HEK293T (cell line): ENCODE results near the gene SP100.

Experiments used
- CTCF ChIA-PET: fragments of 350-600 bp; formaldehyde crosslinking; extraction: SDS; loops from one replicate; lab custom pipeline; 2021; ENCODE audit warnings: antibody characterized with exemption, inconsistent platforms; lab: Yijun Ruan, JAX
- POLR2A ChIA-PET: fragments of 350-600 bp; formaldehyde crosslinking; extraction: SDS; loops from one replicate; lab custom pipeline; 2020; ENCODE audit warnings: antibody characterized with exemption, inconsistent platforms; lab: Yijun Ruan, JAX
- DNase-seq: peaks from one replicate; pipeline ENCODE4 v3.0.0; 2012; ENCODE audit warnings: mixed read lengths; ENCODE audit errors: extremely low spot score
- ARNT ChIP-seq: fragments of 450-650 bp; IDR thresholded peaks from 2 replicates; pipeline ENCODE4 v1.6.1; 2017; ENCODE audit warnings: mild to moderate bottlenecking
- BHLHE40 ChIP-seq: fragments of 450-650 bp; IDR thresholded peaks from 2 replicates; pipeline ENCODE4 v1.6.1; 2016; ENCODE audit warnings: mild to moderate bottlenecking, moderate library complexity, borderline replicate concordance
- CTBP1 ChIP-seq: fragments of 450-650 bp; IDR thresholded peaks from 2 replicates; pipeline ENCODE4 v1.6.1; 2016; ENCODE audit warnings: borderline replicate concordance
- ELF4 ChIP-seq: fragments of 450-650 bp; IDR thresholded peaks from 2 replicates; pipeline ENCODE4 v1.6.1; 2017; ENCODE audit warnings: antibody characterized with exemption
- FOXA1 ChIP-seq: fragments of 450-650 bp; IDR thresholded peaks from 2 replicates; pipeline ENCODE4 v1.6.1; 2016; ENCODE audit warnings: mild to moderate bottlenecking
- FOXK2 ChIP-seq: fragments of 450-650 bp; IDR thresholded peaks from 2 replicates; pipeline ENCODE4 v1.6.1; 2016; ENCODE audit warnings: mild to moderate bottlenecking
- FOXM1 ChIP-seq: fragments of 450-650 bp; IDR thresholded peaks from 2 replicates; pipeline ENCODE4 v1.6.1; 2017; ENCODE audit warnings: mild to moderate bottlenecking, borderline replicate concordance
- HDGF ChIP-seq: fragments of 450-650 bp; IDR thresholded peaks from 2 replicates; pipeline ENCODE4 v1.6.1; 2017; ENCODE audit warnings: antibody characterized with exemption, borderline replicate concordance
- L3MBTL2 ChIP-seq: fragments of 450-650 bp; conservative IDR thresholded peaks from 2 replicates; pipeline ENCODE4 v1.6.1; 2016; ENCODE audit warnings: mild to moderate bottlenecking
- LEF1 ChIP-seq: fragments of 450-650 bp; IDR thresholded peaks from 2 replicates; pipeline ENCODE4 v1.6.1; 2017; ENCODE audit warnings: mild to moderate bottlenecking, borderline replicate concordance
- NFRKB ChIP-seq: fragments of 450-650 bp; IDR thresholded peaks from 2 replicates; pipeline ENCODE4 v1.6.1; 2016; ENCODE audit warnings: mild to moderate bottlenecking, moderate library complexity
- SP1 ChIP-seq: fragments of 450-650 bp; IDR thresholded peaks from 2 replicates; pipeline ENCODE4 v1.6.1; 2017
- SUZ12 ChIP-seq: fragments of 450-650 bp; IDR thresholded peaks from 2 replicates; pipeline ENCODE4 v1.6.1; 2016; ENCODE audit warnings: mild to moderate bottlenecking
- TARDBP ChIP-seq: fragments of 450-650 bp; IDR thresholded peaks from 2 replicates; pipeline ENCODE4 v1.6.1; 2016
- ZNF384 ChIP-seq: fragments of 450-650 bp; IDR thresholded peaks from 2 replicates; pipeline ENCODE4 v1.6.1; 2016
- TF ChIP-seq, protein P1 (sequence below): fragments of 450-650 bp; IDR thresholded peaks from 2 replicates; pipeline ENCODE4 v1.6.1; 2016

SP100 gene

DNA sequence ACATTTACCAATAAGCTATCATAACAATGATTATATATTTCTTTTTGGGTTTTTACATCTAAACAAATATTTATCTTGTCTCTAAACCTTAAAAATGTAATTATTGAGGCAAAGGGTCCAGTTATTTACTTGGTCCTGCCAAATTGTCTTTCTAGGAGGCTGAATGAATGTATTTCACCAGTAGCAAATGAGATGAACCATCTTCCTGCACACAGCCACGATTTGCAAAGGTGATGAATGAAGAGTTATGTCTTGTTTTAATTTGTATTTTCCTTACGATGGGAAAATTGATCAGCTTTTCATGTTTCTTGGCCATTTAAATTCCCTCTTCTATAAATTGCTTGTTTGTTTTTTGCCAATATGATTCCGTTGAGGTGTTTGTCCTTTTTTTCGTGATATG, 1.4 kb downstream of the SP100 start:
- TF ChIP-seq FOXM1, result no peak
- TF ChIP-seq FOXA1, result no peak
- TF ChIP-seq HDGF, result no peak
- TF ChIP-seq TARDBP, result no peak
- TF ChIP-seq ZNF384, result no peak
- TF ChIP-seq BHLHE40, result no peak
- TF ChIP-seq ARNT, result no peak
- no peak for TF ChIP-seq ELF4
- TF ChIP-seq FOXK2, result no peak
- no peak for TF ChIP-seq NFRKB
- TF ChIP-seq, protein P1, sequence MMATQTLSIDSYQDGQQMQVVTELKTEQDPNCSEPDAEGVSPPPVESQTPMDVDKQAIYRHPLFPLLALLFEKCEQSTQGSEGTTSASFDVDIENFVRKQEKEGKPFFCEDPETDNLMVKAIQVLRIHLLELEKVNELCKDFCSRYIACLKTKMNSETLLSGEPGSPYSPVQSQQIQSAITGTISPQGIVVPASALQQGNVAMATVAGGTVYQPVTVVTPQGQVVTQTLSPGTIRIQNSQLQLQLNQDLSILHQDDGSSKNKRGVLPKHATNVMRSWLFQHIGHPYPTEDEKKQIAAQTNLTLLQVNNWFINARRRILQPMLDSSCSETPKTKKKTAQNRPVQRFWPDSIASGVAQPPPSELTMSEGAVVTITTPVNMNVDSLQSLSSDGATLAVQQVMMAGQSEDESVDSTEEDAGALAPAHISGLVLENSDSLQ, result no peak
- TF ChIP-seq LEF1, result no peak
- TF ChIP-seq SUZ12, result no peak
- no peak for TF ChIP-seq CTBP1
- TF ChIP-seq L3MBTL2, result no peak
- CTCF ChIA-PET, result no interaction called here
- DNase-seq, result no peak
- POLR2A ChIA-PET, result no interaction called here

DNA sequence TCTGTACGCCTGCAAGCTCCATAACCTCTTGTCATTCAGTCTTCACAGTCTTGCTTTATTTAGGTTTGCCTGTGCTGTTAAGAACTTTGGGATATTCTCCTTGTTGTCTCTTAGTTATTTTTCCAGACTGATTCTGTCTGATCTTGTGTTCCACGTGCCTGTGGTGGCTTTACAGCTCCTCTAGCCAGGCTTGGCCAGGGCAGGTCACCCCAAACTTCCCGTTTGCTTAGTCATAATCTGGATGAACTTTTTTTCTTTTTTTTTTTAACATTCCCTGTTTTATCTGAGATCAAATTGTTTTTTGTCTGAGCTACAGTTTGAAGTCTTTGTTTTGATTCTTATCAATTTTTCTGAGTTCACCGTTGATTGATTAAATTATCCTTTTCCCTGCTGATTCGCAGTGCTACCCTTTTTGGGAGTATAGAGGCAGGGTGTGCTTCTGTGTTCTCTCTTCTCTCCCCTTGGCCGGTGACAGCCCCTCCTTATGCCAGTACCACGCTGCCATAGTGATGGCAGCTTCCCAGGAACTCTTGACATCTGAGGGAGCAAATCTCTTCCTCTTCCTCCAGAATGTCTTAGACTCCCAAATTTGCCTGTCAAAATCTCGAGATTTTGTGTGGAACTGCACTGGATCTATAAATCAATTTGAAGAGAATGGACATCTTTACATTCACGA, 2.5 kb downstream of the SP100 start:
- TF ChIP-seq SUZ12 (no peak), ELF4 (no peak), SP1 (no peak), ZNF384 (no peak), ARNT (no peak), FOXK2 (no peak), TARDBP (no peak), NFRKB (no peak), FOXM1 (no peak), FOXA1 (no peak), CTBP1 (no peak), BHLHE40 (no peak), LEF1 (no peak), HDGF (no peak), L3MBTL2 (no peak)
- TF ChIP-seq, protein P1, result no peak
- ChIA-PET POLR2A (no interaction called here), CTCF (interaction anchor here (0.7 kb wide), 1 partner anchor 381 kb away, joined by 3 read pairs; no protein-coding TSS in a partner anchor)
- DNase-seq, result no peak

DNA sequence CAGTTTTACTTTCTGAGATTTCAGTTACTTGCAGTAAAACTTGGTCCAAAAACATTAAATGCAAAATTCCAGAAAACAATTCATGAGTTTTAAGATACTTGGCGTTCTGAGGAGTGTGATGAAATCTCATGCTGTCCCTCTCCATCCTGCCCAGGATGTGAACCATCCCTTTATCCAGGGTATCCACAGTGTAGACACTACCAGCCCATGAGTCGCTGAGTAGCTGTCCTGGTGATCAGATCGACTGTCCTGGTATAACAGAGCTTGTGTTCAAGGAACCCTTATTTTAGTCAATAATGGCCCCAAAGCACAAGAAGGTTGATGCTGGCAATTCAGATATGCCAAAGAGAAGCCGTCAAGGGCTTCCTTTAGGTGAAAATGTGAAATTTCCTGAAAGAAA, 3.2 kb downstream of the SP100 start:
- ChIA-PET POLR2A (no interaction called here), CTCF (no interaction called here)
- no peak for DNase-seq
- TF ChIP-seq L3MBTL2 (no peak), LEF1 (no peak), TARDBP (no peak), BHLHE40 (no peak), ZNF384 (no peak), FOXM1 (no peak), NFRKB (no peak), FOXK2 (no peak), ELF4 (no peak), FOXA1 (no peak), SP1 (no peak), HDGF (no peak), ARNT (no peak), CTBP1 (no peak), SUZ12 (no peak)
- TF ChIP-seq, protein P1, result no peak

DNA sequence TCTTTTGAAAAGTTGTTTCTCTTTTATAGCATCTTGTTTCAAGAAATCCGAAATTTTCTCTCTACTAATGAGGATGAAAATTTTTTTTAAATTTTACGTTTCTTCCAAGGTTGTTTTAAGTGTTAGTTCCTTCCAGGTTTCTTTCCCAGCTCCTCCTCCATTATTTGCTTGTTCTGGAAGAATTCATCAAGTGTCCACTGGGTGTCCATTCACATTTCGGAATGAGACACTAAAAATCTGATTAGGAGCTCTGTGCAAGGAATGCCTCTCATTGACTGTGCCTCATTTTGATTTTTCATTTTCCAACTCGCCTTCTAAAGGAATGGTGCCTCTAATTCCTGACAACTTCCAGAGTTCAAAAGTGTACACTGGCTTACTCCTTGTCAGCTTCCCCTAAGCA, 6.1 kb downstream of the SP100 start:
- POLR2A ChIA-PET, result no interaction called here
- no peak for DNase-seq
- CTCF ChIA-PET, result no interaction called here
- TF ChIP-seq FOXM1 (no peak), TARDBP (no peak), FOXK2 (no peak), NFRKB (no peak), LEF1 (no peak), FOXA1 (no peak), ARNT (no peak), SUZ12 (no peak), HDGF (no peak), CTBP1 (no peak), BHLHE40 (no peak), L3MBTL2 (no peak), ELF4 (no peak), SP1 (no peak)
- TF ChIP-seq, protein P1, result no peak

DNA sequence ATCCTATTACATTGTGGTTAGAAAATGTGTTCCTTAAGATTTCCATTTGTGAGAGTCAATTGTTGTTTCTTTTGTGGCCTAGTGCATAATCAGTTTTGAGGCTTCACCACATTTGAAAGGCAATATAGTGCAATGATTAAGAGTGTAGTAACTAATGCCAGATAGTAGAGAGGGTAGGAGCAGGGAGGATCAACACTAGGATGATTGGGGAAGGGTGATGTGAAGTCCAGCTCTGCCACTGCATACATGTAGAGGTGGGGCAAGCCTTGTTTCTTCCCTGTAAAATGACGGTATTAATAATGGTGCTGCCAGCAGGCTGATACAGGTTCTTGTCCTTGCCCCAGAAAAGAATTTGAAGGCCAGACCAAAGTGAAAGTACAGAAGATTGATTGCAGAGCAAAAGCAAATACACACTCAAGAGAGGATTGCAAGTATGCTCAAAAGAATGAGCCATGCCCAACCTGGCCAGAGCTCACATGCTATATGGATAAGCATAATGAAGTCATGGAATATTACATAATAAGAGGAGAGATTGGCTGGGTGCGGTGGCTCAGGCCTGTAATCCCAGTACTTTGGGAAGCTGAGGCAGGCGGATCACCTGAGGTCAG, 8.0 kb downstream of the SP100 start:
- POLR2A ChIA-PET, result no interaction called here

More for the DNA sequence above, 8.0 kb downstream of the SP100 start:
- no peak for DNase-seq
- CTCF ChIA-PET, result no interaction called here
- TF ChIP-seq SP1 (no peak), ZNF384 (no peak), ARNT (no peak), HDGF (no peak), NFRKB (no peak), FOXM1 (no peak), CTBP1 (no peak), BHLHE40 (no peak)
- TF ChIP-seq, protein P1, result no peak
